GM10248 (cell line): ENCODE measurements around the gene IGSF9B.

ENCODE experiments used
- CTCF ChIA-PET: fragments of 300-600 bp; sonication (Branson Sonifier 250); formaldehyde crosslinking; extraction: SDS; loops from one replicate; lab custom pipeline; 2021; ENCODE audit warnings: antibody characterized with exemption; lab: Yijun Ruan, JAX
- POLR2A ChIA-PET: fragments of 350-650 bp; sonication (Branson Sonifier 250); formaldehyde crosslinking; extraction: SDS; loops from one replicate; lab custom pipeline; 2020; ENCODE audit warnings: antibody characterized with exemption; lab: Yijun Ruan, JAX
- DNase-seq: peaks from one replicate; pipeline ENCODE4 v3.0.0; 2012; ENCODE audit errors: extremely low spot score
- CTCF ChIP-seq: IDR thresholded peaks from 2 replicates; pipeline ENCODE4 v1.5.1; 2012; ENCODE audit warnings: mild to moderate bottlenecking, low read depth; ENCODE audit errors: extremely low read depth, missing control alignments, control extremely low read depth

Gene IGSF9B

DNA sequence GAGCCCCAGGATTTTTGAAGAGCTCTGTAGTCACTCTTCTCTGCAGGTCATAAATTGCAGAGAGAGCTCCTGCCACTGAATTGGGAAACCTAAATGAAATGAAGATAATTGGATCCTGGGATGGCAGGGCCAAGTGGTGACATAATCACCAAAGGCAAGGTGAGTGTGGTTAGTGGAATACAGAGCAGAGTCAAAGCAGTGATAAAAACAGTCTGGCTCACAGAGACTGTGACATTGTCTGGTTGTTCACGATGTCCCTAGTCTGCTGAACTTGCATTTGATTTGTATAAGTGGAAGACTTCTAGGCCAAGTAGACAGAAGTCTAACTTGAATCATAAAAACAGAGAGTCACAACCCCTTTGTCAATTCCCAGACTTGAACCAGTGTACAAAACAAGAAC is 84.6 kb downstream of the IGSF9B start:
- TF ChIP-seq CTCF, result no peak
- ChIA-PET POLR2A (no interaction called here), CTCF (interaction anchor here (2.8 kb wide), 1 partner anchor 19 kb away, joined by 6 read pairs; no protein-coding TSS in a partner anchor)
- DNase-seq, result no peak

GRCh38 chr11:133867456-133867855 is 89.3 kb downstream of the IGSF9B start:
- POLR2A ChIA-PET, result no interaction called here
- CTCF ChIA-PET, result no interaction called here

DNA sequence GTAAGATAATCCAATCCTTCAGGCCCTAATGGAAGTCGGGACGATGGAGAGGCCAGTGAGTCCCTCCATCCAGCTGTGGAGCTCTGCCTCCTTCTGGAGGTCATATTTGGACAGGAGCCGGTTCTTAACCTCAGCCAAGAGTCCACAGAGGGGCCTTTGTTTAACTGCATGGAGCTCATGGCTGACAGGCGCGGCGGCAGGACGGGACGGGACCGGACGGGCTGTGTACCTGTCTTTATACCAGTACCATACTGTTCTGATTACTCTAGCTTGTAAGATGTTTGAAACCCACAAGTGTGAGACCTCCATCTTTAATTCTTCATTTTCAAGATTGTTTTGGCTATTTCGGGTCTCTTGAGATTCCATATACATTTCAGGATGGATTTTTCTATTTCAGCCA is 91.3 kb downstream of the IGSF9B start:
- TF ChIP-seq CTCF, result no peak
- POLR2A ChIA-PET, result no interaction called here
- CTCF ChIA-PET, result no interaction called here
- no peak for DNase-seq

More at GRCh38 chr11:133867456-133867855, 89.3 kb downstream of the IGSF9B start:
- DNase-seq, result no peak
- no peak for TF ChIP-seq CTCF

GRCh38 chr11:133864756-133865155 is 92.0 kb downstream of the IGSF9B start:
- POLR2A ChIA-PET, result no interaction called here
- CTCF ChIA-PET, result no interaction called here
- no peak for TF ChIP-seq CTCF
- DNase-seq, result no peak

GRCh38 chr11:133860151-133860550 is 96.6 kb downstream of the IGSF9B start:
- ChIA-PET POLR2A (no interaction called here), CTCF (no interaction called here)
- TF ChIP-seq CTCF, result no peak
- DNase-seq, result no peak
